Left forelimb (tissue), 1 donor: ENCODE data around the gene PHACTR1.

Experiments used
- DNase-seq: peaks from one replicate; pipeline ENCODE4 v3.0.0-alpha.2; 2018; ENCODE audit warnings: low spot score

The PHACTR1 gene

GRCh38 chr6:12803486-12803885, 86.9 kb downstream of the PHACTR1 start:
- DNase-seq, result no peak

DNA sequence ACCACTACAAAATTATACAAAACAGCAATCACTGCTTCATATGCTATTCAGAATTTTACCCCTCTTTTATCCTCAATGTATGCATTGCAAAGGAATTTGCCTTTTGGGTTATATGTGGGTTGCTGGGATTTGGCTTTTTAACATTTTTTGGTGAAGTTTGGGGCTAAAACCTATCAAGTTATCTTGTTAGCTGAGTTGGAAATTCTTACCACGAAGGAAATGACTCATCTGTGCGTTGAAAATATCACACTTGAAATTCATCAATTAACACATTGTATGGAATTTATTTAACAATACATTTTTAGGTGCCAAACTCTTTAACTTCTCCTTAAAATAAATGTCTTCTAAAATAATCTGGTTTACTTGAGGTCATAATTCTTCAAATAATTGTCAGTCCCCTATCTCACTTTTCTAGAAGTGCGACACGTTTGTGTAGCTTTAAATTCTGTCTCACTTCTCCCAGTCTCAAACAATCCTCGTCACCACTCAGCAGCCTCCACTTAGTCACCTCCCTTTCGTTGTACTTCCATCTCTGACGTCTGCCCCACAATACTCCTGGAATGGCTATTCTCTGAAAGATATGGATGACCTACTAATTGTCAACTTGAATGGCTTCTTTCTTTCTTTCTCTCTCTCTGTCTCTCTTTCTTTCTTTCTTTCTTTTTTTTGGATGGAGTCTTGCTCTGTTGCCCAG, 88.5 kb downstream of the PHACTR1 start:
- no peak for DNase-seq

GRCh38 chr6:12806136-12806535, 89.6 kb downstream of the PHACTR1 start:
- DNase-seq, result no peak

DNA sequence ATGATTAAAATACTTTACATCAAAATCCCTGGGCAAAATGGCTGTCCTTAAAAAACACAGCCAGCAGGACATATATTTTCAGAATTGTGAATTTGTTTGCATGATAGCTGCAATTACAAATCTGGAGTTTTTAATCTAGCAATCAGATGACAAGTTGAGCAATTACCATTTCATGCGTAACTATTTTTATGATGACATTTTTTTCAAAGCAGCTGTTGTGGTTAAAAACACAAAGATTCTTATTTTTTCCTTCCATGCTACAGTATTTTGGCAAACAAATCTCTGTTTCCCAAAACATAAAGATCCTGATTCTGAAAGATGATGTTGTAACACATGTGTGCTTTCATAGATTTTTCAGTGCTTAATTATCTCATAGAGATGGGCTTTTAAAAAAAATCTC, 90.2 kb downstream of the PHACTR1 start:
- no peak for DNase-seq

- DNase-seq, result no peak
Measured at GRCh38 chr6:12811519-12811918, 95.0 kb downstream of the PHACTR1 start.

GRCh38 chr6:12813321-12813720, 96.8 kb downstream of the PHACTR1 start:
- no peak for DNase-seq

GRCh38 chr6:12814015-12814414, 97.4 kb downstream of the PHACTR1 start:
- DNase-seq, result no peak

- DNase-seq, result no peak
Measured at GRCh38 chr6:12815089-12815488, 98.5 kb downstream of the PHACTR1 start.

DNA sequence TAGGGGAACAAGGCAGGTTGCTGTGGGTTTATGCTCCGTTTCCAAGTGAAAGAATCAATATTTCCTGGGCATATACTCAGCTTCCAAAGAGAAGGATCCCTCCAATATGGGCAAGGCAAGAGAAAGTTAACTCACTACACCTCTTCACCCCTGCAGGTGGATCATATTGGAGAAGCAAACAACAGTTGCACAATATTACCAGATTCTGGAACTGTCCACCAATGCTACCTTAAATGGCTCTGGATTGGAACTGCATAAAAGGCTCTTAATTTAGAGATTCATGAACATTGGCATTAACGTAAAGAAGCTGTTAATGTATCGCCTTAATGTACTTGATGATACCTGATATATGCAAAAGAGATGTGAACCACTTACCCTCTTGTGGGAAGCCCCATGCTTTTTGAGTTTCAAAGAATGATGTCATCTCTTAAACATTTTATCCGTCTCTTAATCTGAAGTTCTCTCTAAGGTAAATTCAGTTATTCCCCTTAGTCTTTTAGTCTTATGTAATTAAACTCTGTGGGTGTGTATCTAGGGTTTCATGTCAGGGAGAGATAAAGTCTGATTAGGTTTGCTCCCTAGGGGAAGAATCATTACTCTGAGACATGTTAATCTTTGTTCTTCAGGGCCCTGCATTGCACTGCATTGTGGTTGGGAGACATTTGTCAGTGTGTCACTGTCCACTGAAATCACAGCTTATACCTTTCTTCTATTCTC, 99.5 kb downstream of the PHACTR1 start:
- no peak for DNase-seq

DNA sequence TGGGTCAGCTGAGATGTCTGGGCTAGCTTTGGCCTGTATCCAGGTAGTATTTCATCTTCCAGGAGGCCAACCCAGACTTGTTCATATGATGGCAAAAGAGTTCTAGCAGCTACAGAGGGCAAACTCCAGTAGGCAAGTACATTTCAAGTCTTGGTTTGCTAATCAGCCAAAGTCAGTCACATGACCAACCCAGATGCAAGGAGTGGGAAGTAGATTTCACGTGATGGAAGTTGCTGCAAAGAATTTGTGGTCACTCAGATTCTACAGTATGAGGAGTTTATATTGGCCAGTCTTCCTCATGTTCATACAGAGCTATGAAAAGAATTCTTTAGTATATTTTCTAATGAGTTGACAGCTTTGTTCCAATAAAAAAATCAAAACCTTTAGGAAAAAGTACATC, 101.8 kb downstream of the PHACTR1 start:
- DNase-seq, result no peak

DNA sequence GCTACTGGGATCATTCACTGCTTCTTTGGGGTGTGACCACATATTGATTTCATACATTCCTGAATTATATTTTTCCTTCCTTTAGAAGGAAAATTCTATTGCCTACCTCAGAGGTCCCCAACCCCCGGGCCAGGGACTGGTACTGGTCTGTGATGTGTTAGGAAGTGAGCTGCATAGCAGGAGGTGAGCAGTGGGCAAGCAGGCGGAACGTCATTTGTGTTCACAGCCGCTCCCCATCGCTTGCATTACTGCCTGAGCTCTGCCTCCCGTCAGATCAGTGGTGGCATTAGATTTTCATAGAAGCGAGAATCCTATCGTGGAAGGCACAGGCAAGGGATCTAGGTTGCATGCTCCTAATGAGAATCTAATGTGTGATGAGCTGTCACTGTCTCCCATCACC, 107.3 kb downstream of the PHACTR1 start:
- DNase-seq, result no peak

DNA sequence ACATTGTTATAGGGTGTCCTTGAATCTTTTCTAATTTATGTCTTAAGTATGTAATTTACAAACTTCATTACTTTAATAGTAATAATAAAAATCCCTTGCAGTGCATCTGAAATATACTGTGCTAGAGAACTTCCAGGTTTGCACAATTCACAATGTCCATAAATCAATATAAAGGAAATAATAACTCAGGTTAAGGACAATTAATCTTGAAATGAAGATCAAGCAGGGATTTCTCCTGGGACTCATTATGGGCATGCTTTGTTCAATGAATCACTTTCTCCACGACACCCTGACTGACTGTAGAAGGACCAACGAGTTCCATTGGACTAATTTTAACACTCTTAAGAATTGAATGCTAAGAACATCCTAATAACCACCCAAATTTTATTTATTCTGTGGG, 110.0 kb downstream of the PHACTR1 start:
- DNase-seq, result no peak

DNA sequence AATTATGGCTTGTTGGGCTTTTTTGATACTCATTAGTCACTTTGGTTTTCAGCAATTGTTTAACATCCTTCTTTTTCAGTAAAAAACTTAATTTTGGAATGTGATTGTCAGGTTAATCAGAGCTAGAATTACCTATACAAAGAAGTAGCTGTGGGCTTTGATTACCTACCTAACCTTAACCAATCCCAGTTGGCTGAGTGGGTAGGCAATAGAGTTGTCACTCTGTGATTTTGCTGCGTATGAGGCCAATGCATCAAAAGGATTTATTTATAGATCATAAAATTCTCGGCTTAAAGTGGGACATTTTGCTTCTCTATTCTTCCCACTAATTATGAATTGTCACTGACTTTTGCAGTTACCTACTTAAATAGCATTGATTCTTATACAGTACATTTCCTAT, 111.4 kb downstream of the PHACTR1 start:
- no peak for DNase-seq

- DNase-seq, result no peak
Measured at GRCh38 chr6:12832226-12832735, 115.7 kb downstream of the PHACTR1 start.

GRCh38 chr6:12836009-12836408, 119.4 kb downstream of the PHACTR1 start:
- DNase-seq, result no peak

- no peak for DNase-seq
Measured at GRCh38 chr6:12841619-12842018, 125.1 kb downstream of the PHACTR1 start.

DNA sequence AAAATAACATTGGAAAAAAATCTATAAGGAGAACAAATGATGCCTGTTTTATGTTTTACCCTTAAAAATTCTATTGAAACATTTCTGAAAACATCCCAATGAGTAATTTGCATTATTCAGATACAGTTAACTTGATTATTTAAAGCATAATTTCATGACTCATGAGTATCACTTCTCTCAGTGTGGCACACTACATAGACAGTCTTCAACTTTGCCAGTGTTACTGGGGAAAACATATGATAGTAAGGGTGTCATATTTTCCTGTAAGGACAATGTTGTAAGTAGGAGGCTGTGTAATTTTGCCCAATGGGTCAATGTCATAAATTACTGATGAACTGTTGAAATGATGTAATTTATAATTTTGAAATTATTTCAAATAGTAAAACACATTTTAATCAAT, 125.5 kb downstream of the PHACTR1 start:
- no peak for DNase-seq

GRCh38 chr6:12842658-12843057, 126.1 kb downstream of the PHACTR1 start:
- no peak for DNase-seq

DNA sequence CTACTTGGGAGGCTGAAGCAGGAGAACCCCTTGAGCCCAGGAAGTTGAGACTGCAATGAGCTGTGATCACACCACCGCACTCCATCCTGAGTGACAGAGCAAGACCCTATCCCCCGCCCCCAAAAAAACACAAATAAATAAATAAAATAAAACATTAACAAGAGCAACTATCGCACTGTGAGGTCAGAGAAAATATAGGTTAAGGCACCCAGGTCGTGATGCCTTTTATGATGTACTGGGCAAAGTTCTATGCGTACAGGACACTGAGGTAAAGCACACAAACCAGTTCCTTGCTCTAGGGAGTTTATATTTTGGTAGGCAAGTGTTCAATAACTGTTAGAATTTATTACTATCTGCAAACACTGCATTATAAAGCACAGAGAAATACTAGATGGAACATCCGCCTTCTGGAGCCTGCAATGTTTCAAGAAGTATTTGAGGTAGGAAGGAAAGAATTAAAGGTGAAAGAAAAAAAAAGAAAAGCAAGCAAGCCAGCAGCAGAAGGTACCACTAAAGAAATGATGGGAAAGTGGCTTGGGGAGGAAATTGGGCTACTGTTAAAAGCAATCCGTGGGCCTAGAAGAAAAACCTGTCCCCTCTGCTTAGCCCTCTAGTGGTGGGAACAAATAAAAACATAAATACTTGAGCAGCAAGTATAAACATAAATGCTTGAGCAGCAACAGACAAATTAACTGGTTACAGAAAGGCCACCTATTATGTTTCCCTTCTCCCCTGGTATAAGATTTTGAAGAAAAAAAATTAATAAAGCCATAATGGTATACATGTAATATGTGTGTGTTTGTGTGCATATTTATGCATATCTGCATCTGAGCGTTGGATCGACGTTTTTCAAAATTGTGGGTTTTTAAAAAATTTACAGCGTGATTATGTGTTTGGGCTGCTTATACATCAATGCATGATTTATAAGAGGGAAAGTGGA, 128.0 kb downstream of the PHACTR1 start:
- no peak for DNase-seq

DNA sequence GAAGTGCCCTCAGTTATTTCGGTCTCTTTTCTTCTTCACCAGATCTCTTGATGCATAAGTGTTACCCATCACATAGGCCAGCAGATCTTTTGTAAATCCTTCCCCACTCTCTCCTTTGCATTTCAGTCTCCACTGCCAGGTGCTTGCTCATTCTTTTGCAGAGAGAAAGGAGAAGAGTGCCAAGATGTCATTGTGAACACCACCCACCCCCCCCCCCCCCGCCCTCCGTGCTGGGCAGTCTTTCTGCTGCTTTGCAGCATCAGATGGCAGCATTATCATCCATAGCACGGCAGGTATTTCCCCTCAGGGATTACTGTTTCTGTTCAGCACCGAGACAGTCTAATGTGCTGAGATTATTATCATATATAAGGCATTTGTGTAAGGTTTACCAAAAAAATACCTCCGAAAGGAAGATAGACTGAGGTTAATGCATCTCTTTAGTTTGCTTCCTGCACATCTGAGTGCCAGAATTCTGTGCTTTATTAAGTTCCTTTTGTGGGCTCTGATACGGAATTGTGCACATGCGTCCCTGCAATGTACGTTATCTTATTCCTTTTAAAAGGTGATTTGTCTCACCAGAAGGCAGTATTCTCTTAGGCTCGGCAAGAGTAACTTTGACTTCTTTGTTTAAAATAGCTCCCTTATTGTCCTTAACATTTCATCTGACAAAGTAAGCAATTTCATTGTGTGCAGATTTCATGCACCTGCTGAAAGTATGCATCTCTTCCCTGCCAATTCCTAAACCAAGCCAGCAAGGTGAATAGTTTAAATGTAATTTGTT, 128.8 kb downstream of the PHACTR1 start:
- no peak for DNase-seq

DNA sequence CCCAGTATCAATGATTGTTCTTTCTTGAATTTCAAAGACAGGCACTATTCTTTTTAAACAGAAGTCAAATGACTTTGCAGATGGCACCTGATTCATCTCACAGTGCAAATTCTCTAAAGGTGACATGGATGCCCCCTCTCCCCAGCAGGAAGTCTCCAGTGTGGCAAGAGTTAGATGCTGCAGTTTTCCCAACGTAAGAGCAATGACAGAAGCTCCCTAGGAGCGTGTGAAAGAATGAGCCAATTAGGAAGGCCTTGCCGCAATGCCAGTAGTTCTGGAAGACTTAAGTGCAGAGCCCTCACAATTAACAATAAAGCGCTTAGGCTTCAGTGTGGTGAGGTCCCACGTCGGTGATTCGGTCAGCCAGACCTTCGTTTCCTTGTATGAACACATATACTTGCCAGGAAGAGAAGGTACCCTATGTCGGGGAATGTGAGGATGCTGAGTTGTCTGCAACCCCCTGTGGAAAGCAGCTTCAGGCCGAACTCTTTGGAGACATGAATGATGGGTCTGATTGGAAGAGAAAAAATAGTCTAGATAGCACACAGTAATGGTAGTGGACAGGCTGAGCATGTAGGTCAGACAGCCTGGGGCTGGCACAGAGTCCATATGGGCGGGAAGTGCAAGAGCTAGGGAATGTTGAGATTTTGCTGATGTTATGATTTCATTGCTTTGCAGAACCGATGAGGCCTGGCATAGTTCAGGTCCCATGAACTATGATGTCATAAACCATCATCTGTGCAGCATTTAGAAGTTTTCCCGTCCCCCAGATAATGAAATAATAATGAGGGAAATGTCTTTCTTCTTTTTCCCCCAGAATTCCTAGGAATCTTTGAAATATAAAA, 132.6 kb downstream of the PHACTR1 start:
- DNase-seq, result no peak
